A549 (cell line): ENCODE measurements around the gene KIFC3. TPM values are rescaled to one million over a fixed set of nuclear protein-coding genes. Genes with fewer than 3 reads are reported as not detected.

ENCODE experiments used
- ATAC-seq, 2 experiments: fragments of 200-7000 bp in 1 of 2; fragments of >200 bp in 1 of 2; cut with Nextera tagmentation in 1 of 2; cut with Tn5 transposase in 1 of 2; 3 replicates each; pipeline versions ENCODE4 v1.8.0 to v1.9.1; 2018 to 2020; ENCODE audit warnings: mild to moderate bottlenecking in 1 of 2, moderate library complexity in 1 of 2
- CTCF ChIA-PET: fragments of 300-600 bp; sonication (Branson Sonifier 250); formaldehyde crosslinking; extraction: SDS; loops from one replicate; lab custom pipeline; 2021; ENCODE audit warnings: antibody characterized with exemption, inconsistent platforms; lab: Yijun Ruan, JAX
- POLR2A ChIA-PET: fragments of 350-600 bp; formaldehyde crosslinking; extraction: SDS; loops from one replicate; lab custom pipeline; 2021; ENCODE audit warnings: antibody characterized with exemption, inconsistent platforms; lab: Yijun Ruan, JAX
- DNase-seq, 2 experiments: peaks; one replicate each; pipeline versions ENCODE4 v3.0.0 to v3.0.0-alpha.2; 2011 to 2016; ENCODE audit warnings: low read depth in 1 of 2, low spot score in 1 of 2
- FAIRE-seq: peaks from 2 replicates; lab custom pipeline; 2011; peaks lifted over from hg19 to GRCh38; lab: Jason Lieb, UNC
- H3K27ac ChIP-seq, 2 experiments: fragments of >200 bp; sonication (Bioruptor Twin); formaldehyde crosslinking; 3 replicates each; pipeline ENCODE4 v1.5.1; 2016 to 2017
- H3K4me1 ChIP-seq: fragments of >200 bp; sonication (Bioruptor Twin); formaldehyde crosslinking; 3 replicates; pipeline ENCODE4 v1.6.1; 2016
- H3K4me2 ChIP-seq: fragments of >200 bp; sonication (Bioruptor Twin); formaldehyde crosslinking; 3 replicates; pipeline ENCODE4 v1.6.1; 2016
- H3K4me3 ChIP-seq: fragments of >200 bp; sonication (Bioruptor Twin); formaldehyde crosslinking; 3 replicates; pipeline ENCODE4 v1.5.1; 2016
- H3K9me3 ChIP-seq: fragments of >200 bp; sonication (Bioruptor Twin); formaldehyde crosslinking; 3 replicates; pipeline ENCODE4 v1.6.1; 2016
- CEBPB ChIP-seq, 2 experiments: fragments of >200 bp in 1 of 2; sonication (Bioruptor Twin) in 1 of 2; formaldehyde crosslinking in 1 of 2; IDR thresholded peaks; 2 replicates each; pipeline ENCODE4 v1.6.1; 2012 to 2016
- CHD2 ChIP-seq: fragments of 150-350 bp; IDR thresholded peaks from 2 replicates; pipeline ENCODE4 v1.6.1; 2014; ENCODE audit warnings: low read length; ENCODE audit not compliant: partially characterized antibody
- EHMT2 ChIP-seq: fragments of 200-600 bp; sonication (generic); IDR thresholded peaks from 2 replicates; pipeline ENCODE4 v1.6.1; 2016; ENCODE audit warnings: antibody characterized with exemption, low read depth, mild to moderate bottlenecking, moderate library complexity
- EP300 ChIP-seq, 2 experiments: fragments of >200 bp; sonication (Bioruptor Twin); formaldehyde crosslinking; IDR thresholded peaks; 2 replicates in 1 of 2; 3 replicates in 1 of 2; pipeline ENCODE4 v1.6.1; 2016 to 2017
- HDAC2 ChIP-seq: fragments of 200-600 bp; sonication (generic); IDR thresholded peaks from 2 replicates; pipeline ENCODE4 v1.6.1; 2016
- KDM1A ChIP-seq: fragments of 200-600 bp; sonication (generic); IDR thresholded peaks from 2 replicates; pipeline ENCODE4 v1.6.1; 2016; ENCODE audit warnings: low read depth, mild to moderate bottlenecking
- KDM5A ChIP-seq: fragments of 200-600 bp; sonication (generic); IDR thresholded peaks from 2 replicates; pipeline ENCODE4 v1.6.1; 2016; ENCODE audit warnings: antibody characterized with exemption, mild to moderate bottlenecking
- NFE2L2 ChIP-seq: fragments of 150-350 bp; conservative IDR thresholded peaks from 2 replicates; pipeline ENCODE4 v1.6.1; 2014; ENCODE audit warnings: low read length
- NR3C1 ChIP-seq: fragments of >200 bp; sonication (Bioruptor Twin); formaldehyde crosslinking; IDR thresholded peaks from 3 replicates; pipeline ENCODE4 v1.6.1; 2017
- PHF8 ChIP-seq: fragments of 200-600 bp; sonication (generic); IDR thresholded peaks from 2 replicates; pipeline ENCODE4 v1.6.1; 2016; ENCODE audit warnings: low read depth, mild to moderate bottlenecking, antibody characterized with exemption, moderate library complexity, borderline replicate concordance
- POLR2A ChIP-seq: IDR thresholded peaks from 2 replicates; pipeline ENCODE4 v1.6.1; 2012; ENCODE audit warnings: mild to moderate bottlenecking, low read length
- RFX5 ChIP-seq: fragments of 450-650 bp; IDR thresholded peaks from 2 replicates; pipeline ENCODE4 v1.7.1; 2014; ENCODE audit warnings: antibody characterized with exemption, mild to moderate bottlenecking, moderate library complexity
- SMC3 ChIP-seq: fragments of >200 bp; sonication (Bioruptor Twin); formaldehyde crosslinking; IDR thresholded peaks from 3 replicates; pipeline ENCODE4 v1.6.1; 2018; ENCODE audit warnings: inconsistent platforms
- ZFP36 ChIP-seq: fragments of 450-650 bp; IDR thresholded peaks from 2 replicates; pipeline ENCODE4 v1.6.1; 2014; ENCODE audit warnings: borderline replicate concordance; ENCODE audit not compliant: partially characterized antibody
- WGBS: methylation state at CpG from one replicate; pipeline ENCODE4 v1.1.6; 2017; ENCODE audit errors: missing lambda C conversion rate; 5-methylcytosine and 5-hydroxymethylcytosine counted together
- polyA plus RNA-seq, 4 experiments: library from polyadenylated mRNA; depleted of rRNA in 3 of 4; stranded (reverse); fragments of >200 nt; fragmentation: RNase III in 1 of 4; extraction: RNeasy Plus Mini Kit Qiagen cat#74134 plus additional on column Dnase treatment in 1 of 4; gene quantifications; 2 replicates in 3 of 4; 3 replicates in 1 of 4; pipeline ENCODE4 v1.2.3, GENCODE V29; 2011 to 2017
- TF ChIP-seq, protein P1 (sequence below): IDR thresholded peaks from 2 replicates; pipeline ENCODE4 v1.6.1; 2012; ENCODE audit warnings: low read depth, borderline replicate concordance
- TF ChIP-seq, protein P2 (sequence below): fragments of 200-600 bp; sonication (generic); IDR thresholded peaks from 2 replicates; pipeline ENCODE4 v1.6.1; 2016; ENCODE audit warnings: antibody characterized with exemption, mild to moderate bottlenecking, moderate library complexity
- TF ChIP-seq, protein P3 (sequence below): fragments of >200 bp; sonication (Bioruptor Twin); formaldehyde crosslinking; IDR thresholded peaks from 2 replicates; pipeline ENCODE4 v1.6.1; 2016
- TF ChIP-seq, protein P4 (sequence below): IDR thresholded peaks from 2 replicates; pipeline ENCODE4 v1.6.1; 2012
- TF ChIP-seq, protein P5 (sequence below): fragments of 250-450 bp; sonication (Bioruptor Pico); IDR thresholded peaks from 2 replicates; pipeline ENCODE4 v1.5.0; 2020; ENCODE audit warnings: low read depth, mild to moderate bottlenecking, moderate library complexity

KIFC3 gene
- polyA plus RNA-seq, 2 of the 4 experiments (the other 2 are of a cell fraction): 128 to 178 TPM

DNA sequence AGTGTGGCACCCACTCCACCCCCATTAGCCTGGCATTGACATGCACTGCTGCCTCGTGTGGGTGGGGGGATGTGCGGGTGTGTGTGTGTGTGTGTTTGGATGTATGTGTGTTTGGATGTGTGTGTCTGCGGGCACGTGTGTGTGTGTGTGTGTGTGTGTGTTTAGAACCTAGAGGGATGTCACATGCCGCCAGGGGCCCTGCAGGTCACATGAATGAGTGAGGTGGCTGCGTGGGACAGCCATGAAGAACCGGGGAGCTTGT is 57.7 kb downstream of the KIFC3 start (continued):
- TF ChIP-seq, protein P1, sequence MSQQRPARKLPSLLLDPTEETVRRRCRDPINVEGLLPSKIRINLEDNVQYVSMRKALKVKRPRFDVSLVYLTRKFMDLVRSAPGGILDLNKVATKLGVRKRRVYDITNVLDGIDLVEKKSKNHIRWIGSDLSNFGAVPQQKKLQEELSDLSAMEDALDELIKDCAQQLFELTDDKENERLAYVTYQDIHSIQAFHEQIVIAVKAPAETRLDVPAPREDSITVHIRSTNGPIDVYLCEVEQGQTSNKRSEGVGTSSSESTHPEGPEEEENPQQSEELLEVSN: no peak
- TF ChIP-seq EHMT2 (no peak), PHF8 (no peak), NR3C1 (no peak), CEBPB (IDR thresholded peaks at IDR 0.05) (no peak)
- TF ChIP-seq, protein P2, sequence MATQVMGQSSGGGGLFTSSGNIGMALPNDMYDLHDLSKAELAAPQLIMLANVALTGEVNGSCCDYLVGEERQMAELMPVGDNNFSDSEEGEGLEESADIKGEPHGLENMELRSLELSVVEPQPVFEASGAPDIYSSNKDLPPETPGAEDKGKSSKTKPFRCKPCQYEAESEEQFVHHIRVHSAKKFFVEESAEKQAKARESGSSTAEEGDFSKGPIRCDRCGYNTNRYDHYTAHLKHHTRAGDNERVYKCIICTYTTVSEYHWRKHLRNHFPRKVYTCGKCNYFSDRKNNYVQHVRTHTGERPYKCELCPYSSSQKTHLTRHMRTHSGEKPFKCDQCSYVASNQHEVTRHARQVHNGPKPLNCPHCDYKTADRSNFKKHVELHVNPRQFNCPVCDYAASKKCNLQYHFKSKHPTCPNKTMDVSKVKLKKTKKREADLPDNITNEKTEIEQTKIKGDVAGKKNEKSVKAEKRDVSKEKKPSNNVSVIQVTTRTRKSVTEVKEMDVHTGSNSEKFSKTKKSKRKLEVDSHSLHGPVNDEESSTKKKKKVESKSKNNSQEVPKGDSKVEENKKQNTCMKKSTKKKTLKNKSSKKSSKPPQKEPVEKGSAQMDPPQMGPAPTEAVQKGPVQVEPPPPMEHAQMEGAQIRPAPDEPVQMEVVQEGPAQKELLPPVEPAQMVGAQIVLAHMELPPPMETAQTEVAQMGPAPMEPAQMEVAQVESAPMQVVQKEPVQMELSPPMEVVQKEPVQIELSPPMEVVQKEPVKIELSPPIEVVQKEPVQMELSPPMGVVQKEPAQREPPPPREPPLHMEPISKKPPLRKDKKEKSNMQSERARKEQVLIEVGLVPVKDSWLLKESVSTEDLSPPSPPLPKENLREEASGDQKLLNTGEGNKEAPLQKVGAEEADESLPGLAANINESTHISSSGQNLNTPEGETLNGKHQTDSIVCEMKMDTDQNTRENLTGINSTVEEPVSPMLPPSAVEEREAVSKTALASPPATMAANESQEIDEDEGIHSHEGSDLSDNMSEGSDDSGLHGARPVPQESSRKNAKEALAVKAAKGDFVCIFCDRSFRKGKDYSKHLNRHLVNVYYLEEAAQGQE: no peak
- TF ChIP-seq, all 56 proteins: peak for 0

DNA sequence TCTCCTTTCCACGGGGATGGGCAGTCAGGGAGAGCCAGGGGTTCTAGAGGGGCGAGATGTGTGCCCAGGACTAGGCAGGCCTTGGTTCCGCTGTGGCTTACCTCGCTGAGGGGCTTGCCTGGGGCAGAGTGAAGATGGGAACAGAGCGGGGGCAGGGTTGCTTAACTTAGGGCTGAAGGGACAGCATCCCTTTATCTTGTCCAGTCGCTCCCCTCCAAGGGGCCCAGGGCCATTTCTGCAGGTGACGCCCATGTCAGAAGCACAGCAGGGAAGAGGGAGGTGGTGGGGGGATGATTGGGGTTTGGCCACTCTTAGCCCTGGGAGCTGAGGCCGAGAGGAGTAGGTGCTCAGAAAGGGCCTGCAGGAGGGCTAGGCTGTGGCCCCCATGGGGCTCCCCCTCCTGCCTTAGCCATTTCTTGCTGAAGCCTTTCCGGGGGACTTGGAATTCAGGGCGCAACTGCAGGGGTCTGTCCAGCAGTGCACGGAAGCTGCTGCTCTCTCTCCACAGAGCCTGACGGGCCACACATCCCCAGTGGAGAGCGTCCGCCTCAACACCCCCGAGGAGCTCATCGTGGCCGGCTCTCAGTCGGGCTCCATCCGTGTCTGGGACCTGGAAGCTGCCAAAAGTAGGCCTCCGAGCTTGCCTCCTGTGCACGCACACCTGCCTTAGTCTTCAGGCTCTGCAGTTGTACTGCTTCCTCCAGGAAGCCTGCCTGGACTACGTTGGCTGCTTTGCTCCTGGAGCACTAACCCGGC is 58.2 kb downstream of the KIFC3 start:
- ATAC-seq (no peak), FAIRE-seq (no peak), DNase-seq (no peak)
- CTCF ChIA-PET: interaction anchor here (1.0 to 2.4 kb wide), 5 partner anchors 8 to 167 kb away, joined by 3 to 18 read pairs (median 3); no protein-coding TSS in a partner anchor
- Histone ChIP-seq H3K27ac (no peak overlapping the region), H3K9me3 (no peaks in the 10 kb centered on the region), H3K4me3 (no peak overlapping the region), H3K4me1 (no peaks in the 10 kb centered on the region), H3K4me2 (no peak overlapping the region)
- POLR2A ChIA-PET: no interaction called here
- TF ChIP-seq POLR2A (no peak), EP300 (IDR thresholded peaks at IDR 0.05) (no peak), ZFP36 (peak; percentile 78)
- 93% methylated on average over 22 of the region's 23 CpGs for WGBS

DNA sequence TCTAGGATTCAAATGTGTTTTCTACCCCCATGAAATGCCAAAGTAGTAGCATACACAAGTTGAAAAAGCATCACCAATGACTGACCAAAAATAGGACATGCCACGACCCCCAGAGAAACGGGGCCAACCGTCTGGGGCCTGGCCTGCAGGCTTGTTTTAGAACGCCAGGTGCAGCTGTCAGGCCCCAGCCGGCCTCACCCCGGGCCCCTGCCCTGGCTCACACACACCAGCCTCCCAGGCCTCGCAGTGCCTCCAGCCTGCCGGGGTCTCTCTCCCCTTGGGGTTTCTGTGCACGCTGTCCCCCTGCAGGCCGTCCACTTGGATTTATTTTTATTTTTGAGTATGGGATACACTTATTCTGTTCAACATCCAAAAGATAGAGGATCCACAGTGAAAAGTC is 58.8 kb downstream of the KIFC3 start:
- H3K4me1 ChIP-seq: no peaks in the 10 kb centered on the region
- TF ChIP-seq, protein P3, sequence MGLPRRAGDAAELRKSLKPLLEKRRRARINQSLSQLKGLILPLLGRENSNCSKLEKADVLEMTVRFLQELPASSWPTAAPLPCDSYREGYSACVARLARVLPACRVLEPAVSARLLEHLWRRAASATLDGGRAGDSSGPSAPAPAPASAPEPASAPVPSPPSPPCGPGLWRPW: no peak
- TF ChIP-seq, protein P2: no peak
- CTCF ChIA-PET: interaction anchor here (1.4 to 2.4 kb wide), 3 partner anchors 13 to 168 kb away, joined by 3 to 18 read pairs (median 3); no protein-coding TSS in a partner anchor
- no peak overlapping the region for H3K27ac ChIP-seq
- WGBS: 89% methylated on average over 10 of the region's 10 CpGs
- POLR2A ChIA-PET: no interaction called here
- ATAC-seq: no peak
- no peak for DNase-seq
- no peaks in the 10 kb centered on the region for H3K9me3 ChIP-seq
- H3K4me3 ChIP-seq: no peak overlapping the region
- H3K4me2 ChIP-seq: no peak overlapping the region
- no peak for FAIRE-seq

DNA sequence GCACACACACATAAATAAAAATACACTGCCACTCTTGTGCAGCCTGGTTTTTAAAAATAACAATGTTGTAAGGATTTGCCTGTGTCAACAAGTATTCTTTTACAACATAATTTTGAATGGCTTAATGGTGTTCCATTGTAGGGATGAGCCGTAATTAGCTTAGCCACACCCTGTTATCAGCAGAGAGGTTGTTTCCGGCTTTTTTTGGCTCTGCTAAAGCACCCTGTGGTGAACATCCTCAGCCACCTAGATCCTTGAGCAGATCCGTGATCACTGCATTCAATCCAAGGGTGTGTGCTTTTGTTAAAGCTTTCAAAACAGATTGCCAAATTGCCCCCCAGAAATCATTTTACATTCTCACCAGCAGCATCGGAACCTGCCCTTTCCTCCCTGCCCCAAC is 59.7 kb downstream of the KIFC3 start:
- Histone ChIP-seq H3K4me3 (no peak overlapping the region), H3K9me3 (no peaks in the 10 kb centered on the region), H3K27ac (no peak overlapping the region), H3K4me2 (no peak overlapping the region), H3K4me1 (peaks cover under 1% of the 10 kb centered on the region; the same call in 1 of the 3 replicates)
- ChIA-PET POLR2A (no interaction called here), CTCF (interaction anchor here (1.4 to 5.5 kb wide), 4 partner anchors 15 to 167 kb away, joined by 3 to 46 read pairs (median 5); no protein-coding TSS in a partner anchor)
- DNase-seq: no peak
- FAIRE-seq: no peak
- TF ChIP-seq CHD2 (no peak), KDM1A (no peak), NFE2L2 (no peak), KDM5A (no peak), SMC3 (no peak), RFX5 (no peak), HDAC2 (no peak)
- TF ChIP-seq, protein P4, sequence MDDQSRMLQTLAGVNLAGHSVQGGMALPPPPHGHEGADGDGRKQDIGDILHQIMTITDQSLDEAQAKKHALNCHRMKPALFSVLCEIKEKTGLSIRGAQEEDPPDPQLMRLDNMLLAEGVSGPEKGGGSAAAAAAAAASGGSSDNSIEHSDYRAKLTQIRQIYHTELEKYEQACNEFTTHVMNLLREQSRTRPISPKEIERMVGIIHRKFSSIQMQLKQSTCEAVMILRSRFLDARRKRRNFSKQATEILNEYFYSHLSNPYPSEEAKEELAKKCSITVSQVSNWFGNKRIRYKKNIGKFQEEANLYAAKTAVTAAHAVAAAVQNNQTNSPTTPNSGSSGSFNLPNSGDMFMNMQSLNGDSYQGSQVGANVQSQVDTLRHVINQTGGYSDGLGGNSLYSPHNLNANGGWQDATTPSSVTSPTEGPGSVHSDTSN: no peak
- TF ChIP-seq, protein P5, sequence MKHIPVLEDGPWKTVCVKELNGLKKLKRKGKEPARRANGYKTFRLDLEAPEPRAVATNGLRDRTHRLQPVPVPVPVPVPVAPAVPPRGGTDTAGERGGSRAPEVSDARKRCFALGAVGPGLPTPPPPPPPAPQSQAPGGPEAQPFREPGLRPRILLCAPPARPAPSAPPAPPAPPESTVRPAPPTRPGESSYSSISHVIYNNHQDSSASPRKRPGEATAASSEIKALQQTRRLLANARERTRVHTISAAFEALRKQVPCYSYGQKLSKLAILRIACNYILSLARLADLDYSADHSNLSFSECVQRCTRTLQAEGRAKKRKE (CRISPR knock-in tag): no peak
- TF ChIP-seq, all 56 proteins: peak for 0
- no peak for ATAC-seq
- WGBS: 92% methylated on average over 4 of the region's 4 CpGs
